ENCODE data around the gene JAK3.

Gene JAK3

DNA sequence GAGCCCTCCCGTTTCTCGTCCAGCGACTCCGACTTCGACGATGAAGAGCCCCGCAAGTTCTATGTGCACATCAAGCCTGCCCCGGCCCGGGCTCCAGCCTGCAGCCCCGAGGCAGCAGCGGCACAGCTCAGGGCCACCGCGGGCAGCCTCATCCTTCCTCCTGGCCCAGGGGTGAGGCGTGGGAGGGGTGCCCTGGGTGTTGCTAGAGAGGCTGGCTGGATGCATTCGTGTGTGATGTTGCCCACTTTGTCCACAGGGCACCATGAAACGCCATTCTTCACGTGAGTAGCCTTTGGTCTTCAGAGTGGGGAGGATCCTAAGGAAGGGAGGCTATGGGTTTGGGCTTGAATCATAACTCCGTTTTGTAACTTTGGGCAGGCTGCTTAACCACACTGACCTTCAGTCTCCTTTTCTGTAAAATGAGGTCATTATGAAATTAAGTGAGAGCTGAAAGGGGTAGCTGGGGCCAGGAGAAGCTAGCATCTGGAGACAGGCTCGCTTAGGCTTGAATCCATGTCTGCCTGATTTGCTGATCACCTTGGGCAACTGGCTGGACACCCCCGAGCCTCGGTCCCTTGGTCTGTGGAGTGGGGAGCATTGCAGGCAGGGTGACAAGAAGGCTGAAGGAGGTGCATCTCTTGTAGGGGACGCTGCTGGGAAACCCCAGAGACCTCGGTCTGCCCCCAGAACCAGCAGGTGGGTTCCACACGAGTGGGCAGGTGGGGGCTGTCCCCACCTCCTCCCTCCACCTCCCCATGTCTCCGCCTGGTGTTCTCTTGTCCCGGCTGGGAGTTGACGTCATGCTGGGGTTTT lies 71.6 kb downstream of the JAK3 start:
- no peak for DNase-seq

DNA sequence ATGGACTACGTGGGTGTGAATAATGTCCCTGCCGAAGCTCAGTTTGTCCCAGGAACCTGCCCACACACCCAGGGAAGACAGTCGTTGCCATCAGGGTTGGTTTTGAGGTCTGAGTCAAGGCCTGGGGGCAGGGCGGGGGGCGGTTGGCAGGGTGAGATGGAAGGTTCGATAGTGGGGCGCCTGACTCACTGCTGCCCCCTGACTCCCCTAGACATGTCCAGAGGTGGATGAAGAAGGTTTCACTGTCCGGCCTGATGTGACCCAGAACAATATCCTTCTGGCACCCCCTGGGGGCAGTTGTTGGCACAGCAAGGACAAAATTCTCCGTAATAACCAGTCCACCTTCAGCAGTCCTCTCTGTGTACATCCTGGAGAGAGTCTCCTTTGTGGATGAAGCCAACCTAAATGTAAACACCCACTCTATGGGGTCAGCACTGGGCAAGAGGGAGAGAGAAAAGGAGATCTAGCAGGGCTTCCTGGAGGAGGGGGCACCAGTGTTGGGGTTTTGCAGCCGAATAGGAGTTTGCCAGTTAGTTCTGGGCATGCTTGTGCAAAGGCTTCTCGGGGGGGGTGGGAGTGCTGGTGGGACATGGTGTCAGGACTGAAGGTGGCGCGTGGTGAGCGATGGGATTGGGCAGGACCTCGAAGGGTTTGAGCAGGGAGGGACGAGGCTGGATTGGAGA lies 72.4 kb downstream of the JAK3 start:
- DNase-seq, result peak; percentile 16
